Upper lobe of left lung (tissue), 6 donors: Measurements from ENCODE around the gene BRPF1. TPM values are rescaled to one million over a fixed set of nuclear protein-coding genes. Genes with fewer than 3 reads are reported as not detected.

Source experiments
- ATAC-seq, 2 donors: fragments of 200-7000 bp; cut with Tn5 transposase; one replicate each; pipeline ENCODE4 v1.9.1; 2022; ENCODE audit warnings: mild to moderate bottlenecking in 2 of 2, moderate library complexity in 2 of 2; ENCODE audit not compliant: low FRiP score in 2 of 2
- DNase-seq, 2 donors: peaks; one replicate each; pipeline ENCODE4 v3.0.0-alpha.2; 2019 to 2020
- H3K27ac ChIP-seq, 4 donors: fragments of 200-600 bp; sonication (generic); one replicate each; pipeline ENCODE4 v1.5.1; 2016 to 2019
- H3K27me3 ChIP-seq, 4 donors: fragments of 200-600 bp; sonication (generic); one replicate each; pipeline ENCODE4 v1.5.1; 2017 to 2019
- H3K36me3 ChIP-seq, 4 donors: fragments of 200-600 bp; sonication (generic); one replicate each; pipeline ENCODE4 v1.5.1; 2016 to 2019
- H3K4me1 ChIP-seq, 4 donors: fragments of 200-600 bp; sonication (generic); one replicate each; pipeline ENCODE4 v1.5.1; 2018 to 2019
- H3K4me3 ChIP-seq, 4 donors: fragments of 200-600 bp; sonication (generic); one replicate each; pipeline ENCODE4 v1.5.1; 2017 to 2019; ENCODE audit warnings: mild to moderate bottlenecking in 2 of 4, moderate library complexity in 1 of 4
- H3K9me3 ChIP-seq, 4 donors: fragments of 200-600 bp; sonication (generic); one replicate each; pipeline ENCODE4 v1.5.1; 2018 to 2019
- EP300 ChIP-seq, 4 donors: sonication (generic); formaldehyde crosslinking; IDR thresholded peaks; one replicate each; pipeline ENCODE4 v1.5.1; 2017; ENCODE audit warnings: antibody characterized with exemption in 4 of 4, control low read depth in 2 of 4
- POLR2A ChIP-seq, 4 donors: fragments of 450-650 bp; IDR thresholded peaks; one replicate each; pipeline ENCODE4 v1.5.1; 2016 to 2017; ENCODE audit warnings: antibody characterized with exemption in 4 of 4, mild to moderate bottlenecking in 2 of 4
- POLR2AphosphoS5 ChIP-seq, 2 donors: sonication (generic); formaldehyde crosslinking; IDR thresholded peaks; one replicate each; pipeline ENCODE4 v1.5.1; 2017; ENCODE audit warnings: antibody characterized with exemption in 2 of 2
- WGBS, 2 donors: methylation state at CpG; one replicate each; pipeline ENCODE4 v1.1.5; 2017 to 2018; 5-methylcytosine and 5-hydroxymethylcytosine counted together
- total RNA-seq, 6 donors: library from RNA; depleted of rRNA in 4 of 6; stranded (reverse); fragments of >200 nt in 4 of 6; gene quantifications; one replicate each; pipeline versions ENCODE4 v1.1.0 to v1.2.1, GENCODE V29; 2016 to 2021
- TF ChIP-seq, protein P1 (sequence below), 6 experiments: fragments of 450-650 bp in 4 of 6; fragments of 200-600 bp in 2 of 6; sonication (generic) in 2 of 6; IDR thresholded peaks; one replicate each; pipeline ENCODE4 v1.5.1; 2016 to 2019; ENCODE audit warnings: antibody characterized with exemption in 6 of 6
- donor health status: DM: no; HTN: no; CAD: no; lungs with moderate emphysema.
- donor health status: DM: no; HTN: yes; CAD: no; lungs with severe emphysema.

BRPF1 gene
- total RNA-seq, 6 donors from 2014 or later: 18.8 to 44.0 (median 26.5) TPM

GRCh38 chr3:9725775-9726515, 5.6 kb upstream of the BRPF1 start:
- 74 to 89% methylated on average over 3 to 4 of the region's 4 CpGs for WGBS, 2 donors
- ATAC-seq (no peak), DNase-seq (no peak)
- Histone ChIP-seq H3K9me3 (no peaks in the 10 kb centered on the region), H3K27me3 (no peaks in the 10 kb centered on the region), H3K27ac (no peak overlapping the region), H3K36me3 (no peaks in the 10 kb centered on the region), H3K4me1 (peaks cover 5 to 8% (median 7%) of the 10 kb centered on the region in 4 donors), H3K4me3 (no peak overlapping the region)
- no peak for TF ChIP-seq POLR2A (IDR thresholded peaks at IDR 0.05)
- TF ChIP-seq EP300 (IDR thresholded peaks at IDR 0.05): no peak
- TF ChIP-seq, protein P1, sequence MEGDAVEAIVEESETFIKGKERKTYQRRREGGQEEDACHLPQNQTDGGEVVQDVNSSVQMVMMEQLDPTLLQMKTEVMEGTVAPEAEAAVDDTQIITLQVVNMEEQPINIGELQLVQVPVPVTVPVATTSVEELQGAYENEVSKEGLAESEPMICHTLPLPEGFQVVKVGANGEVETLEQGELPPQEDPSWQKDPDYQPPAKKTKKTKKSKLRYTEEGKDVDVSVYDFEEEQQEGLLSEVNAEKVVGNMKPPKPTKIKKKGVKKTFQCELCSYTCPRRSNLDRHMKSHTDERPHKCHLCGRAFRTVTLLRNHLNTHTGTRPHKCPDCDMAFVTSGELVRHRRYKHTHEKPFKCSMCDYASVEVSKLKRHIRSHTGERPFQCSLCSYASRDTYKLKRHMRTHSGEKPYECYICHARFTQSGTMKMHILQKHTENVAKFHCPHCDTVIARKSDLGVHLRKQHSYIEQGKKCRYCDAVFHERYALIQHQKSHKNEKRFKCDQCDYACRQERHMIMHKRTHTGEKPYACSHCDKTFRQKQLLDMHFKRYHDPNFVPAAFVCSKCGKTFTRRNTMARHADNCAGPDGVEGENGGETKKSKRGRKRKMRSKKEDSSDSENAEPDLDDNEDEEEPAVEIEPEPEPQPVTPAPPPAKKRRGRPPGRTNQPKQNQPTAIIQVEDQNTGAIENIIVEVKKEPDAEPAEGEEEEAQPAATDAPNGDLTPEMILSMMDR (IDR thresholded peaks at IDR 0.05): no peak
- TF ChIP-seq POLR2AphosphoS5 (IDR thresholded peaks at IDR 0.05): no peak

- Histone ChIP-seq H3K4me3 (no peak overlapping the region), H3K4me1 (peaks cover 5 to 8% (median 7%) of the 10 kb centered on the region in 4 donors), H3K27ac (no peak overlapping the region), H3K36me3 (no peaks in the 10 kb centered on the region), H3K9me3 (no peaks in the 10 kb centered on the region), H3K27me3 (no peaks in the 10 kb centered on the region)
- TF ChIP-seq, protein P1 (IDR thresholded peaks at IDR 0.05): peak in 3 of 6 experiments; percentile 7 to 30 (median 19)
- TF ChIP-seq EP300 (IDR thresholded peaks at IDR 0.05): no peak
- 14 to 20% methylated on average over 11 of the region's 11 CpGs for WGBS, 2 donors
- DNase-seq (no peak), ATAC-seq (no peak)
Observed at GRCh38 chr3:9727041-9727595, 4.4 kb upstream of the BRPF1 start.

- WGBS, 2 donors: 93 to 97% methylated on average over 2 of the region's 2 CpGs
- no peak for ATAC-seq
Observed at GRCh38 chr3:9727743-9728142, 3.8 kb upstream of the BRPF1 start.

DNA sequence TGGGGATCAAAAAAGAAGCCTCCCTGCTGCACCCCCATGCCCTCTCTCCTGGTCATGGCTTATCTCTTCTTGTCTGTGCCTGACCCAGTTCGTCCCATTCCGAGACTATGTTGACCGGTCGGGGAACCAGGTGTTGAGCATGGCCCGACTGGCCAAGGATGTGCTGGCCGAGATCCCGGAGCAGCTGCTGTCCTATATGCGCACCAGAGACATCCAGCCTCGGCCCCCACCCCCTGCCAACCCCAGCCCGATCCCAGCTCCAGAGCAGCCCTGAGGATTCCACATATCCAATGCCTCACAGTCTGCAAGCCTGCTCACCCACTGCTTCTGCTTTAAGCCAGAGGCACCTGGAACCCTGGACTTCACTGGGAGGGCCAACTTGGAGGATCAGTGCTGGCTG, 2.1 kb upstream of the BRPF1 start:
- Histone ChIP-seq H3K9me3 (no peaks in the 10 kb centered on the region), H3K4me1 (peaks cover 21 to 31% (median 24%) of the 10 kb centered on the region in 4 donors), H3K27me3 (no peaks in the 10 kb centered on the region), H3K27ac (no peak overlapping the region), H3K36me3 (peaks cover 0 to 6% (median 6%) of the 10 kb centered on the region in 4 donors), H3K4me3 (no peak overlapping the region)
- 86 to 94% methylated on average over 9 to 10 of the region's 10 CpGs for WGBS, 2 donors
- no peak for ATAC-seq
- TF ChIP-seq POLR2A (IDR thresholded peaks at IDR 0.05): no peak
- TF ChIP-seq POLR2AphosphoS5 (IDR thresholded peaks at IDR 0.05): no peak
- no peak for TF ChIP-seq EP300 (IDR thresholded peaks at IDR 0.05)
- TF ChIP-seq, protein P1 (IDR thresholded peaks at IDR 0.05): no peak
- peak in 1 of 2 donors; percentile 53 for DNase-seq

More at GRCh38 chr3:9727743-9728142, 3.8 kb upstream of the BRPF1 start:
- DNase-seq: no peak
- Histone ChIP-seq H3K27me3 (no peaks in the 10 kb centered on the region), H3K4me3 (no peak overlapping the region), H3K27ac (no peak overlapping the region), H3K36me3 (no peaks in the 10 kb centered on the region), H3K9me3 (no peaks in the 10 kb centered on the region), H3K4me1 (peaks cover 11 to 14% (median 13%) of the 10 kb centered on the region in 4 donors)
- TF ChIP-seq EP300 (IDR thresholded peaks at IDR 0.05): no peak
- no peak for TF ChIP-seq POLR2A (IDR thresholded peaks at IDR 0.05)
- TF ChIP-seq POLR2AphosphoS5 (IDR thresholded peaks at IDR 0.05): no peak

- Histone ChIP-seq H3K27ac (peak overlapping the region; percentile 93 to 96 (median 96)), H3K36me3 (peaks cover 4 to 19% (median 13%) of the 10 kb centered on the region in 4 donors), H3K27me3 (no peaks in the 10 kb centered on the region), H3K4me1 (peaks cover 21 to 44% (median 24%) of the 10 kb centered on the region in 4 donors), H3K9me3 (no peaks in the 10 kb centered on the region), H3K4me3 (peak overlapping the region; percentile 40 to 89 (median 72))
- ATAC-seq (peak; percentile 79 to 84), DNase-seq (no peak)
- WGBS, 2 donors: 1 to 2% methylated on average over 16 to 17 of the region's 17 CpGs
- TF ChIP-seq EP300 (IDR thresholded peaks at IDR 0.05): no peak
- TF ChIP-seq, protein P1 (IDR thresholded peaks at IDR 0.05): peak in 1 of 6 experiments; percentile 5
Observed at GRCh38 chr3:9730657-9731205, 804 bp upstream of the BRPF1 start.
